NT2/D1 (cell line): ENCODE measurements around the gene IRAK4.

ENCODE experiments used
- SUZ12 ChIP-seq: IDR thresholded peaks from 2 replicates; pipeline ENCODE4 v1.6.1; 2011; ENCODE audit not compliant: insufficient read length, insufficient read depth; ENCODE audit errors: extremely low read depth
- YY1 ChIP-seq: IDR thresholded peaks from 2 replicates; pipeline ENCODE4 v1.6.1; 2011; ENCODE audit not compliant: insufficient read length, insufficient read depth
- ZNF274 ChIP-seq: IDR thresholded peaks from 2 replicates; pipeline ENCODE4 v1.6.1; 2011; ENCODE audit warnings: mild to moderate bottlenecking, low read depth, low read length

- TF ChIP-seq YY1 (no peak), SUZ12 (no peak), ZNF274 (no peak)
These were observed 47.3 kb downstream of the IRAK4 start, which contains the start of gene TWF1 for GRCh38 chr12:43805860-43806736.
